Measurements from ENCODE around the gene NOMO2.
"Not testable (repeated sequence)": the region's sequence is repeated elsewhere in the genome, so short reads cannot be mapped to it uniquely, and the experiment has no call there.

The NOMO2 gene

GRCh38 chr16:18492118-18492897 is 69.6 kb downstream of the NOMO2 start:
- H3K36me3 Mint-ChIP-seq, H3K27me3 Mint-ChIP-seq, H3K4me1 Mint-ChIP-seq, H3K27ac Mint-ChIP-seq, H3K9me3 Mint-ChIP-seq, H3K4me3 Mint-ChIP-seq: not testable (repeated sequence)

GRCh38 chr16:18436025-18436424 is 125.9 kb downstream of the NOMO2 start:
- H3K4me3 Mint-ChIP-seq, H3K27ac Mint-ChIP-seq, H3K36me3 Mint-ChIP-seq, H3K4me1 Mint-ChIP-seq, H3K9me3 Mint-ChIP-seq, H3K27me3 Mint-ChIP-seq: not testable (repeated sequence)

GRCh38 chr16:18415827-18416226 is 146.1 kb downstream of the NOMO2 start:
- H3K36me3 Mint-ChIP-seq = not testable (repeated sequence)

GRCh38 chr16:18409532-18410293 is 152.2 kb downstream of the NOMO2 start:
- H3K27ac Mint-ChIP-seq, H3K9me3 Mint-ChIP-seq, H3K36me3 Mint-ChIP-seq, H3K27me3 Mint-ChIP-seq, H3K4me3 Mint-ChIP-seq, H3K4me1 Mint-ChIP-seq: not testable (repeated sequence)

More at GRCh38 chr16:18415827-18416226, 146.1 kb downstream of the NOMO2 start:
- not testable (repeated sequence) for H3K9me3 Mint-ChIP-seq, H3K27ac Mint-ChIP-seq, H3K4me1 Mint-ChIP-seq, H3K27me3 Mint-ChIP-seq, H3K4me3 Mint-ChIP-seq

- not testable (repeated sequence) for H3K27ac Mint-ChIP-seq, H3K9me3 Mint-ChIP-seq, H3K4me3 Mint-ChIP-seq, H3K27me3 Mint-ChIP-seq, H3K4me1 Mint-ChIP-seq, H3K36me3 Mint-ChIP-seq
Observed at GRCh38 chr16:18401851-18402657, 159.8 kb downstream of the NOMO2 start.

- H3K36me3 Mint-ChIP-seq, H3K27ac Mint-ChIP-seq, H3K27me3 Mint-ChIP-seq, H3K4me1 Mint-ChIP-seq, H3K9me3 Mint-ChIP-seq: not testable (repeated sequence)
- H3K4me3 Mint-ChIP-seq = peak overlapping the region; percentile 67
Observed at GRCh38 chr16:18401159-18401558, 160.7 kb downstream of the NOMO2 start.

- not testable (repeated sequence) for H3K36me3 Mint-ChIP-seq, H3K27ac Mint-ChIP-seq, H3K27me3 Mint-ChIP-seq, H3K4me1 Mint-ChIP-seq, H3K9me3 Mint-ChIP-seq, H3K4me3 Mint-ChIP-seq
Observed at GRCh38 chr16:18394363-18394762, 167.5 kb downstream of the NOMO2 start.

- not testable (repeated sequence) for H3K9me3 Mint-ChIP-seq, H3K27me3 Mint-ChIP-seq, H3K27ac Mint-ChIP-seq, H3K4me1 Mint-ChIP-seq, H3K4me3 Mint-ChIP-seq, H3K36me3 Mint-ChIP-seq
Observed at GRCh38 chr16:18387767-18388166, 174.1 kb downstream of the NOMO2 start.

GRCh38 chr16:18386517-18386916 is 175.4 kb downstream of the NOMO2 start:
- H3K4me1 Mint-ChIP-seq, H3K27me3 Mint-ChIP-seq, H3K36me3 Mint-ChIP-seq, H3K27ac Mint-ChIP-seq, H3K9me3 Mint-ChIP-seq, H3K4me3 Mint-ChIP-seq: not testable (repeated sequence)

- H3K9me3 Mint-ChIP-seq, H3K4me1 Mint-ChIP-seq, H3K27me3 Mint-ChIP-seq, H3K27ac Mint-ChIP-seq, H3K36me3 Mint-ChIP-seq, H3K4me3 Mint-ChIP-seq: not testable (repeated sequence)
Observed at GRCh38 chr16:18385285-18385684, 176.6 kb downstream of the NOMO2 start.

- not testable (repeated sequence) for H3K4me1 Mint-ChIP-seq, H3K36me3 Mint-ChIP-seq, H3K27me3 Mint-ChIP-seq, H3K27ac Mint-ChIP-seq, H3K4me3 Mint-ChIP-seq, H3K9me3 Mint-ChIP-seq
Observed at GRCh38 chr16:18384869-18385268, 177.0 kb downstream of the NOMO2 start.

GRCh38 chr16:18384098-18384636 is 177.7 kb downstream of the NOMO2 start:
- not testable (repeated sequence) for H3K4me1 Mint-ChIP-seq, H3K9me3 Mint-ChIP-seq, H3K27ac Mint-ChIP-seq, H3K27me3 Mint-ChIP-seq, H3K4me3 Mint-ChIP-seq, H3K36me3 Mint-ChIP-seq

- not testable (repeated sequence) for H3K4me1 Mint-ChIP-seq, H3K27me3 Mint-ChIP-seq, H3K36me3 Mint-ChIP-seq, H3K4me3 Mint-ChIP-seq, H3K9me3 Mint-ChIP-seq, H3K27ac Mint-ChIP-seq
Observed at GRCh38 chr16:18382696-18383095, 179.2 kb downstream of the NOMO2 start.
